ENCODE measurements around the gene CBR4.
"Not testable (repeated sequence)": the region's sequence is repeated elsewhere in the genome, so short reads cannot be mapped to it uniquely, and the experiment has no call there.

Gene CBR4

GRCh38 chr4:169045862-169046584 lies 36.0 kb upstream of the CBR4 start:
- no peaks in the 10 kb centered on the region for H3K36me3 ChIP-seq (ENCODE audit: control insufficient read depth, insufficient read depth, low read length)
- no peak overlapping the region for H3K9ac ChIP-seq (ENCODE audit: low read length)
- H3K27me3 ChIP-seq (ENCODE audit: control insufficient read depth, insufficient read depth, low read length) = no peaks in the 10 kb centered on the region
- no peaks in the 10 kb centered on the region for H3K9me3 ChIP-seq (ENCODE audit: control insufficient read depth, low read length)
- H3K4me1 ChIP-seq (ENCODE audit: control insufficient read depth, insufficient read depth, low read length) = peaks cover 20% of the 10 kb centered on the region
- no peak overlapping the region for H3K4me3 ChIP-seq (ENCODE audit: low read length)

DNA sequence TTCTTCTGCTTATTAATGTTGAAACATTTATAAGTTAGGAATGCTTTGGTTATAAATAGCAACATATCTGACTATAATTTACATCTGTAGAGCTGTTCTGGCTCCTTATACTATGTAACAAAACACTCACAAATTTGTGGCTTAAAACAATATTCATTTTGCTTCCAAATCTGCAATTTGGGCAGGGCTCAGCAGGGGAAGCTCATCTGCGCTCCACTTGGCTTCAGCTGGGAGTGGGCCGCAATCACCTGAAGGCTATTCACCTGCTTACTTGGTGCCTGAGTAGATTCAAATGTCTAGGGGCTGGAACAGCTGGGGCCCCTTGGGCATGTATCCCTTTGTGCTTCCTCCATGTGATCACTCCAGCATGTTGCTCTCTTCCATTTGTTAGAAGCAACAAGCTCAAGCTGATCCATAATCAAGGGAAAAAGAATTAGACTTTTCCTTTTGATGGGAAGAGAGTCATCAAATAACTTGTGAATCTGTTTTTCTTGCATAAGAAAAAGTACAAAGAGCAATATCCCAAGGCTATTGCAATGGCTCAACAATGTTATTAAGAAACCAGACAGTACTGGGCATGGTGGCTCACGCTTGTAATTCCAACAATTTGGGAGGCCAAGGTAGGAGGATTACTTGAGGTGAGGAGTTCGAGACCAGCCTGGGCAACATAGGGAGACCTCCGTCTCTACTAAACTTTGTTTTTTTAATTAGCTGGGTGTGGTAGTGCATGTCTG lies 34.8 kb upstream of the CBR4 start:
- Histone ChIP-seq H3K27me3 (ENCODE audit: control insufficient read depth, insufficient read depth, low read length) (no peaks in the 10 kb centered on the region), H3K4me1 (ENCODE audit: control insufficient read depth, insufficient read depth, low read length) (peaks cover 14% of the 10 kb centered on the region), H3K36me3 (ENCODE audit: control insufficient read depth, insufficient read depth, low read length) (no peaks in the 10 kb centered on the region), H3K9me3 (ENCODE audit: control insufficient read depth, low read length) (no peaks in the 10 kb centered on the region), H3K4me3 (ENCODE audit: low read length) (no peak overlapping the region), H3K9ac (ENCODE audit: low read length) (no peak overlapping the region)

GRCh38 chr4:169042608-169043007 lies 32.6 kb upstream of the CBR4 start:
- no peak overlapping the region for H3K4me3 ChIP-seq (ENCODE audit: low read length)
- no peaks in the 10 kb centered on the region for H3K27me3 ChIP-seq (ENCODE audit: control insufficient read depth, insufficient read depth, low read length)
- H3K4me1 ChIP-seq (ENCODE audit: control insufficient read depth, insufficient read depth, low read length) = peaks cover 20% of the 10 kb centered on the region
- H3K9ac ChIP-seq (ENCODE audit: low read length) = no peak overlapping the region
- no peaks in the 10 kb centered on the region for H3K9me3 ChIP-seq (ENCODE audit: control insufficient read depth, low read length)
- H3K36me3 ChIP-seq (ENCODE audit: control insufficient read depth, insufficient read depth, low read length) = no peaks in the 10 kb centered on the region

DNA sequence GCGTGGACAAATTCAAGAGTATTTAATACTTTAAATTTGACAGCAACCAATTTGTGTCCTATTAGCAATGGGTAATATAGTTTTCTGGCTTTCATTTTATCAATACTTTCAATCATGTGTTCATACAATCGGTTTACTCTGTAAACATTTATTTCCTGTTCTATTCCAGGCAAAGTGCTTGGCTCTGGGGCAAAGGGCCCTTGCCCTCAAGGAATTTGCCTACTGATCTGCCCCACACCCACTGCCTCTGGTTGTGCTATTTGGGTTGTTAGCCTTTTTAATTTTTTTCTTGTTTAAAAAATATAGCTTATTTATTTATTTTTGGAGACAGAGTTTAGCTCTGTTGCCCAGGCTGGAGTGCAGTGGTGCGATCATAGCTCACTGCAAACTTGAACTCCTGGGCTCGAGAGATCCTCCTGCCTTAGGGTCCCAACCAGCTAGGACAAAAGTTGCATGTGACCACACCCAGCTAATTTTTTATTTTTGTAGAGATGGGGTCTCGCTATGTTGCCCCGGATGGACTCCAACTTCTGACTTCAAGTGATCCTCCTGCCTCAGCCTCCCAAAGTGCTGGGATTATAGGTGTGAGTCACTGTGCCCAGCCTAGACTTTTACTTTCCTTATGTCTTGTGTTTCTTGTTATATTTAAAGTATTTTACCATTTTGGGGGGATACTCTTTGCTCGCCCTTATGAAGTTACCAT lies 30.7 kb upstream of the CBR4 start:
- Histone ChIP-seq H3K9me3 (ENCODE audit: control insufficient read depth, low read length) (no peaks in the 10 kb centered on the region), H3K36me3 (ENCODE audit: control insufficient read depth, insufficient read depth, low read length) (no peaks in the 10 kb centered on the region), H3K4me3 (ENCODE audit: low read length) (no peak overlapping the region), H3K4me1 (ENCODE audit: control insufficient read depth, insufficient read depth, low read length) (peaks cover 20% of the 10 kb centered on the region), H3K27me3 (ENCODE audit: control insufficient read depth, insufficient read depth, low read length) (no peaks in the 10 kb centered on the region), H3K9ac (ENCODE audit: low read length) (no peak overlapping the region)

- Histone ChIP-seq H3K4me3 (ENCODE audit: low read length) (no peak overlapping the region), H3K4me1 (ENCODE audit: control insufficient read depth, insufficient read depth, low read length) (peaks cover 20% of the 10 kb centered on the region), H3K36me3 (ENCODE audit: control insufficient read depth, insufficient read depth, low read length) (no peaks in the 10 kb centered on the region), H3K9me3 (ENCODE audit: control insufficient read depth, low read length) (no peaks in the 10 kb centered on the region), H3K27me3 (ENCODE audit: control insufficient read depth, insufficient read depth, low read length) (no peaks in the 10 kb centered on the region), H3K9ac (ENCODE audit: low read length) (no peak overlapping the region)
Measured at GRCh38 chr4:169039251-169039954, 29.3 kb upstream of the CBR4 start.

GRCh38 chr4:169037506-169037905 lies 27.5 kb upstream of the CBR4 start:
- H3K27me3 ChIP-seq (ENCODE audit: control insufficient read depth, insufficient read depth, low read length) = no peaks in the 10 kb centered on the region

DNA sequence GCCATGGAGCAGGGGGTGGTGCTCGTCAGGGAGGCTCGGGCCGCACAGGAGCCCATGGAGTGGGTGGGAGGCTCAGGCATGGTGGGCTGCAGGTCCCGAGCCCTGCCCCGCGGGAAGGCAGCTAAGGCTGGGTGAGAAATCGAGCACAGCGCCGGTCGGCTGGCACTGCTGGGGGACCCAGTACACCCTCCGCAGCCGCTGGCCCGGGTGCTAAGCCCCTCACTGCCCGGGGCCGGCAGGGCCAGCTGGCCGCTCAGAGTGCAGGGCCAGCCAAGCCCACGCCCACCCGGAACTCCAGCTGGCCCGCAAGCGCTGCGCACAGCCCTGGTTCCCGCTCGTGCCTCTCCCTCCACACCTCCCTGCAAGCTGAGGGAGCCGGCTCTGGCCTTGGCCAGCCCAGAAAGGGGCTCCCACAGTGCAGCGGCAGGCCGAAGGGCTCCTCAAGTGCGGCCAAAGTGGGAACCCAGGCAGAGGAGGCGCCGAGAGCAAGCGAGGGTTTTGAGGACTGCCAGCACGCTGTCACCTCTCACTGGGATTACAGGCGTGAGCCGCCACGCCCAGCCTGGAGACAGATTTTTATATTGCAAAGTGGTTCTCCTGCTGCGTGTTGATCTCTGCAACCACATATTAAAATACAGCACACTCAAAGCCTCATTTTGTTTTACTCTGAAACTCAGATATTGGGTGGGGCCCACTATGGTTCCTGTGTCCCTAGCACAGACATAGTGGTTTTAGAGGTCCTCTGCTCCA lies 26.0 kb upstream of the CBR4 start:
- H3K36me3 ChIP-seq (ENCODE audit: control insufficient read depth, insufficient read depth, low read length); H3K9ac ChIP-seq (ENCODE audit: low read length); H3K4me1 ChIP-seq (ENCODE audit: control insufficient read depth, insufficient read depth, low read length); H3K9me3 ChIP-seq (ENCODE audit: control insufficient read depth, low read length); H3K27me3 ChIP-seq (ENCODE audit: control insufficient read depth, insufficient read depth, low read length); H3K4me3 ChIP-seq (ENCODE audit: low read length): not testable (repeated sequence)

More at GRCh38 chr4:169037506-169037905, 27.5 kb upstream of the CBR4 start:
- no peaks in the 10 kb centered on the region for H3K36me3 ChIP-seq (ENCODE audit: control insufficient read depth, insufficient read depth, low read length)
- no peak overlapping the region for H3K4me3 ChIP-seq (ENCODE audit: low read length)
- H3K9ac ChIP-seq (ENCODE audit: low read length) = no peak overlapping the region
- H3K4me1 ChIP-seq (ENCODE audit: control insufficient read depth, insufficient read depth, low read length) = peaks cover 20% of the 10 kb centered on the region
- H3K9me3 ChIP-seq (ENCODE audit: control insufficient read depth, low read length) = no peaks in the 10 kb centered on the region

DNA sequence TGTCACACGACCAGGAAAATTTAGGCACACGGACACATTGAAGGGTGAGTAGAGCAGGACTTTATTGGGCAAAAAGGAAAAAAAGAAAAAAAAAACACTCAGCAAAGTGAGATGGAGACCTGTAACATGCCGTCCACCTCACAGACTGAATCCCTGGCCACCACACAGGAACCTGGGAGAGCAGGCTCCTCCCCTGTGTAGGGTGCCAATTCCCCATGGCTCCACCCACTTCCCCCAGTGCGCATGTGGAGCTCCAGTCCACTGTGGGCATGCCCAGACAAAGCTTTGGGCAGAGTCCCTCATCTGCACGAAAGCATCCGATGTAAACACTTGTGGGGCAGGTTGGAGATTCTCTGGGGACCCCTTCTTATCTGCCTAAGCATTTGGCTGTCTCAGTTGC lies 23.6 kb upstream of the CBR4 start:
- Histone ChIP-seq H3K36me3 (ENCODE audit: control insufficient read depth, insufficient read depth, low read length) (no peaks in the 10 kb centered on the region), H3K9ac (ENCODE audit: low read length) (no peak overlapping the region), H3K9me3 (ENCODE audit: control insufficient read depth, low read length) (no peaks in the 10 kb centered on the region), H3K27me3 (ENCODE audit: control insufficient read depth, insufficient read depth, low read length) (no peaks in the 10 kb centered on the region), H3K4me1 (ENCODE audit: control insufficient read depth, insufficient read depth, low read length) (no peaks in the 10 kb centered on the region), H3K4me3 (ENCODE audit: low read length) (no peak overlapping the region)

DNA sequence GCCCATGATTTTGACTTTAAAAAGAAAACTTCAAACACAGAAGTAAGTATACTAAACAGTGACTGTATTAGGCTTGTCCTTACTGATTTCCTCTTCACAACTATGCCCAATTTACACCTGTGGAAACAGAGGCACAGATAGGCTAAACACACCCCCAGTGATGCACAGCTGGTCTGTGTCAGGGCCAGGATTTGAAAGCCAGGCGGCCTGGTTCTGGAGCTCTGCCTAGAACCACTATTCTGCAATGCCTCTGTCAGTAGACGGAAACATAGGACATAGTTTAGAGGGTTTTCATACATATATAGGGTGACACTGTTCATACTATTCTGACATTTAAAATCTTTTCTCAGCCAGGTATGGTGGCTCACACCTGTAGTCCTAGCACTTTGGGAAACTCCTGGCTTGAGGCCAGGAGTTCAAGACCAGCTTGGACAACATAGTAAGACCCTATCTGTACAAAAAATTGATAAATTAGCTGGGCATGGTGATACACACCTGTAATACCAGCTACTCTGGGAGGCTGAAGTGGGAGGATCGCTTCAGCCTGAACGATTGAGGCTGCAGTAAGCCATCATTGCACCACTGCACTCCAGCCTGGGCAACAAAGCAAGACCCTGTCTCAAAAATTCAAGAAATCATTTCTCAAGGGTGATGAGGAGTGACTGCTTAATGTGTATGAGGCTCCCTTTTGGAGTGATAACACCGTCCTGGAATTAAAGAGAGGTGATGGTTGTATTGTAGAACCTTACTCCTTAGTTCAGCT lies 23.0 kb upstream of the CBR4 start:
- no peak overlapping the region for H3K9ac ChIP-seq (ENCODE audit: low read length)
- H3K4me1 ChIP-seq (ENCODE audit: control insufficient read depth, insufficient read depth, low read length) = no peaks in the 10 kb centered on the region
- no peak overlapping the region for H3K4me3 ChIP-seq (ENCODE audit: low read length)
- H3K9me3 ChIP-seq (ENCODE audit: control insufficient read depth, low read length) = no peaks in the 10 kb centered on the region
- no peaks in the 10 kb centered on the region for H3K36me3 ChIP-seq (ENCODE audit: control insufficient read depth, insufficient read depth, low read length)
- H3K27me3 ChIP-seq (ENCODE audit: control insufficient read depth, insufficient read depth, low read length) = no peaks in the 10 kb centered on the region

DNA sequence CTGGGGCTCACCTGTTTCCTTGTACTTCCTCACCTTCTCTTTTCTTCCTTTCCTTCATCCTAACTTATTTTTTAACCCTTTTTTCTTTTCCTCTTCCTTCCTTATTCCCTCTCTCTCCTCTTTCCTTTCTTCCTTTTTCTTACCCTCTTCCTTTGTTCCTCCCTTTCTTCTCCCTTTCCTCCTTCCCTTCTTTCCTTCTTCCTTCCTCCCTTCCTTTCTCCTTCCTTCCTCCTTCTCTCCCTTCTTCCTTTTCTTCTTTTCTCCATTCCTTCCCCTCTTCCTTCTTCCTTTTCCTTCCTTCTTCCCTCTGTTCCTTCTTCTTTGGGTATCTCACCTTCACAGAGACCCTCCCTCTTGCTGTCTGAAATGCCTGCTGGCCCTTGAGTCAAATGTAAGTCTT lies 22.1 kb upstream of the CBR4 start:
- H3K9me3 ChIP-seq (ENCODE audit: control insufficient read depth, low read length) = no peaks in the 10 kb centered on the region
- H3K4me3 ChIP-seq (ENCODE audit: low read length) = no peak overlapping the region
- no peaks in the 10 kb centered on the region for H3K4me1 ChIP-seq (ENCODE audit: control insufficient read depth, insufficient read depth, low read length)
- no peaks in the 10 kb centered on the region for H3K27me3 ChIP-seq (ENCODE audit: control insufficient read depth, insufficient read depth, low read length)
- no peak overlapping the region for H3K9ac ChIP-seq (ENCODE audit: low read length)
- H3K36me3 ChIP-seq (ENCODE audit: control insufficient read depth, insufficient read depth, low read length) = no peaks in the 10 kb centered on the region

DNA sequence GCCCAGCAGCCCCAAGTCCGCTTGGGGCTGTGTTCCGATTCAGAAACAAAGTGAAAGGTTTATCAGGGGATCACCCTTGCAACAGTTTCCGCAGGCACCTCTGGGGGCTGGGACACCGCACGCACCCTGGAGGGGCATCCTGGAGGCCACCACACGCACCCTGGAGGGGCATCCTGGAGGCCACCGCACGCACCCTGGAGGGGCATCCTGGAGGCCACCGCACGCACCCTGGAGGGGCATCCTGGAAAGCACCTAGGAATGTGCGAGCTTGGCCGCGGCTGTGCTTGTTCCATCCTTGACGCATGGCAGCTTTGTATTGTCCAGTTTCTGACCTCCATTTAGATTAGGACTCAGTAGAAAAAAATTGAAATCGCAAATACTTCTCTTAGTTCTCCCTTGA lies 21.3 kb upstream of the CBR4 start:
- H3K9ac ChIP-seq (ENCODE audit: low read length) = no peak overlapping the region
- no peaks in the 10 kb centered on the region for H3K9me3 ChIP-seq (ENCODE audit: control insufficient read depth, low read length)
- no peaks in the 10 kb centered on the region for H3K36me3 ChIP-seq (ENCODE audit: control insufficient read depth, insufficient read depth, low read length)
- no peaks in the 10 kb centered on the region for H3K4me1 ChIP-seq (ENCODE audit: control insufficient read depth, insufficient read depth, low read length)
- no peak overlapping the region for H3K4me3 ChIP-seq (ENCODE audit: low read length)
- H3K27me3 ChIP-seq (ENCODE audit: control insufficient read depth, insufficient read depth, low read length) = no peaks in the 10 kb centered on the region

All from mucosa of stomach (tissue), 1 donor.